ENCODE measurements around the gene GZMB. TPM values are rescaled to one million over a fixed set of nuclear protein-coding genes. Genes with fewer than 3 reads are reported as not detected.

GZMB gene
- total RNA-seq, 1 experiment from 2014 or later: not detected

DNA sequence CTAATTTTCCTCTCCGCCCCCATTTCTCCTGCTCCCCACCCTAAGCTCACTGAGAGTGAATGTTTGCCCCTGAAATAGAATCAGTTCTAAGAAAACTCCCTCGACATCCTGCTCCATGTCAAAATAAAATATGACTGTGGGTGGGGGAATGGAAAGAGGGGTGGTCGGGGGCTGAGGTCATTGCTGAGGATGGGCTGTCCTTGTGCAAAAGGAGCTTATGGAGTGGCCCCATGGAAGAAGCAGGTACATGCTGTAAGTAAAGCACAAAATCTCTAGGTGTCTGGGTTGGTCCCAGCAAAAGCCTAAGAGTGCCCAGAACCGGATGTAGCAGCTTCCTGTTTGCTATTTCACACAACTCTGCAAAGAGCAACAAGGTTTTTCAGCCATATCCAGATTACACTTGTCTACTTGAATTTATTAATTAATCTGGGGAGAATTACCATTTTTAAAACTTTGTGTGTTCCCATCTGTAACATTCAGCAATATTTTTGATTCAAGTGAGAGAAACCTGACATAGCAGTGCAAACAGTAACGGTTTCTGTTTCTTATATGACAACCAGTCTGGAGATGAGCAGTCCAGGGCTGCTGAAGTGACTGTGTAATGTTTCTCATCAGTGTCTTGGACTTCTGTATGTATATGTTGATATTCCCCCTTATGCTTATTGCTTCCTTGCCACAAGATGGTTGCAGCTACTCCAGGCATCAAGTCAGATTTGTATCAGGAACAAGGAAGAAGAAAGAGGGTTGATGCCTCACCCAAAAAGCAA lies 40.4 kb upstream of the GZMB start:
- DNase-seq (ENCODE audit: low spot score): no peak
- Histone ChIP-seq H3K4me3 (ENCODE audit: low read depth, low read length, poor library complexity, severe bottlenecking) (no peak overlapping the region), H3K4me1 (ENCODE audit: insufficient read depth, low read length, poor library complexity, severe bottlenecking) (no peaks in the 10 kb centered on the region), H3K27ac (ENCODE audit: low read depth, low read length, poor library complexity, severe bottlenecking) (no peak overlapping the region), H3K27me3 (replicated peaks; ENCODE audit: insufficient read depth, low read depth, low read length, poor library complexity) (peaks cover 51% of the 10 kb centered on the region), H3K36me3 (ENCODE audit: insufficient read depth, low read length, poor library complexity, severe bottlenecking) (no peaks in the 10 kb centered on the region), H3K9me3 (ENCODE audit: low read depth, low read length, poor library complexity, severe bottlenecking) (no peaks in the 10 kb centered on the region)
- no TSS peak for BruUV-seq (replicated peaks)
- no peak for TF ChIP-seq EZH2 (IDR thresholded peaks at IDR 0.05; ENCODE audit: borderline replicate concordance, low read depth, low read length, poor library complexity, severe bottlenecking)
- TF ChIP-seq, protein P1, sequence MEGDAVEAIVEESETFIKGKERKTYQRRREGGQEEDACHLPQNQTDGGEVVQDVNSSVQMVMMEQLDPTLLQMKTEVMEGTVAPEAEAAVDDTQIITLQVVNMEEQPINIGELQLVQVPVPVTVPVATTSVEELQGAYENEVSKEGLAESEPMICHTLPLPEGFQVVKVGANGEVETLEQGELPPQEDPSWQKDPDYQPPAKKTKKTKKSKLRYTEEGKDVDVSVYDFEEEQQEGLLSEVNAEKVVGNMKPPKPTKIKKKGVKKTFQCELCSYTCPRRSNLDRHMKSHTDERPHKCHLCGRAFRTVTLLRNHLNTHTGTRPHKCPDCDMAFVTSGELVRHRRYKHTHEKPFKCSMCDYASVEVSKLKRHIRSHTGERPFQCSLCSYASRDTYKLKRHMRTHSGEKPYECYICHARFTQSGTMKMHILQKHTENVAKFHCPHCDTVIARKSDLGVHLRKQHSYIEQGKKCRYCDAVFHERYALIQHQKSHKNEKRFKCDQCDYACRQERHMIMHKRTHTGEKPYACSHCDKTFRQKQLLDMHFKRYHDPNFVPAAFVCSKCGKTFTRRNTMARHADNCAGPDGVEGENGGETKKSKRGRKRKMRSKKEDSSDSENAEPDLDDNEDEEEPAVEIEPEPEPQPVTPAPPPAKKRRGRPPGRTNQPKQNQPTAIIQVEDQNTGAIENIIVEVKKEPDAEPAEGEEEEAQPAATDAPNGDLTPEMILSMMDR (conservative IDR thresholded peaks at IDR 0.05; ENCODE audit: low read depth, low read length): no peak
- intact Hi-C loops (cut with micrococcal nuclease; ENCODE audit: unreplicated experiment): no loop called here
- POLR2A ChIA-PET (ENCODE audit: low non-redundant PET): interaction anchor here (0.6 kb wide), 1 partner anchor 8 kb away, joined by 4 read pairs; no protein-coding TSS in a partner anchor
- CTCF ChIA-PET: no interaction called here

DNA sequence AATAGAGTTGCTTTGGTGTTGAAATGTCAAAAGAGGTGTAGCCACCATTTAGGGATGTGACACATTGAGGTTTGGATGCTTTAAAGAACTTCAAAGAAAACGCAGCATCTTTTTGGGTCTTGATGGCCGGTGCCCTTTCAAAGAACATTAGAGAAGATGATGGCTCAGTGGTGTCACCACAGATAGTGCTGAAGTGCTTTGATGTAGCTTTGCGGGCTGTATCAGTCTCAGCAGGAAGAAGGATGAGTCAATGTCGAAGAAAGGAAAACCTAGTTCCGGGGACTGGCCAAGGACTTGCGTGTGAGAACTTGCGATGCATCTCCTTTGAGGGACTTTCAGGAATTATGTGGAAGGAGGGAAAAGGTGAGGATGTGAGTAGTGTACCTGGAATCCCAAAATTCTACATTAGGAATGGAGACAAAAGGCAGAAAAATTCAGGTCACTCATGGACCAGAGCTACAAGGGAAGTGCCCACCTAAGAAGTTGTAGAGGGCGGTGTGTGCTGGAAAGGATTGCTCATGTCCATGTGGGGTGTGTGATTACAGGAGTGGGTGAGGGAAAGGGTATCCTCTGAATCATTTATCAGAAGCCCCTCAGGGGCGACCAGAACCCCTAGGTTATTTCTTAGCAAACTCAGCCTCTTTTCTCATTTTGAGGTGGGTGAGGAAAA lies 39.7 kb upstream of the GZMB start:
- ChIA-PET CTCF (no interaction called here), POLR2A (ENCODE audit: low non-redundant PET) (interaction anchor here (0.6 kb wide), 1 partner anchor 8 kb away, joined by 4 read pairs; no protein-coding TSS in a partner anchor)
- intact Hi-C loops (cut with micrococcal nuclease; ENCODE audit: unreplicated experiment): no loop called here
- Histone ChIP-seq H3K27ac (ENCODE audit: low read depth, low read length, poor library complexity, severe bottlenecking) (no peak overlapping the region), H3K9me3 (ENCODE audit: low read depth, low read length, poor library complexity, severe bottlenecking) (no peaks in the 10 kb centered on the region), H3K4me1 (ENCODE audit: insufficient read depth, low read length, poor library complexity, severe bottlenecking) (no peaks in the 10 kb centered on the region), H3K36me3 (ENCODE audit: insufficient read depth, low read length, poor library complexity, severe bottlenecking) (no peaks in the 10 kb centered on the region), H3K27me3 (replicated peaks; ENCODE audit: insufficient read depth, low read depth, low read length, poor library complexity) (peaks cover 51% of the 10 kb centered on the region), H3K4me3 (ENCODE audit: low read depth, low read length, poor library complexity, severe bottlenecking) (no peak overlapping the region)
- no peak for DNase-seq (ENCODE audit: low spot score)
- no TSS peak for BruUV-seq (replicated peaks)
- TF ChIP-seq, protein P1 (conservative IDR thresholded peaks at IDR 0.05; ENCODE audit: low read depth, low read length): no peak
- TF ChIP-seq EZH2 (IDR thresholded peaks at IDR 0.05; ENCODE audit: borderline replicate concordance, low read depth, low read length, poor library complexity, severe bottlenecking): no peak

DNA sequence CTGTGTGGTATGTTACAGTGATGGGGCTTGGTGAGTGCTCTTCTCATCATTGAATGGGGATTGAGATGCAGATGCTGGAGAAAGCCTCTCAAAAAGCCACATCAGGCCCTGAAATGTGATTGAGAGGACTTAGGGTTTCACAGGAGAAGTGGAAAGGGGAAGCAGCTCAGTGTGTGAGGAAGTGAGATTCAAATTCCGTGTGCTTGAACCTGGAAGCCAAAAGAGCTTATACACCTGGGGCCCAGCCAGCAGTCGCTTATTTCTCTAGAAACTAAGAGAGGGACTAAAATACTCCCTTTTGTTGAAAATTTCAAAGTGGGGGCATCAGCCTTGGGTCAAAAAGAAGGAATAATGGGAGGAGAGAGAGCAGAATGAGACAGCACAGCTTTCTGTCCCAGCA lies 39.1 kb upstream of the GZMB start:
- no peak overlapping the region for H3K4me3 ChIP-seq (ENCODE audit: low read depth, low read length, poor library complexity, severe bottlenecking)
- H3K27ac ChIP-seq (ENCODE audit: low read depth, low read length, poor library complexity, severe bottlenecking): no peak overlapping the region
- POLR2A ChIA-PET (ENCODE audit: low non-redundant PET): no interaction called here
- H3K9me3 ChIP-seq (ENCODE audit: low read depth, low read length, poor library complexity, severe bottlenecking): no peaks in the 10 kb centered on the region
- no peaks in the 10 kb centered on the region for H3K36me3 ChIP-seq (ENCODE audit: insufficient read depth, low read length, poor library complexity, severe bottlenecking)
- no peaks in the 10 kb centered on the region for H3K4me1 ChIP-seq (ENCODE audit: insufficient read depth, low read length, poor library complexity, severe bottlenecking)
- no peak for DNase-seq (ENCODE audit: low spot score)
- intact Hi-C loops (cut with micrococcal nuclease; ENCODE audit: unreplicated experiment): no loop called here
- BruUV-seq (replicated peaks): no TSS peak
- TF ChIP-seq, protein P1 (conservative IDR thresholded peaks at IDR 0.05; ENCODE audit: low read depth, low read length): no peak
- no peak for TF ChIP-seq EZH2 (IDR thresholded peaks at IDR 0.05; ENCODE audit: borderline replicate concordance, low read depth, low read length, poor library complexity, severe bottlenecking)
- CTCF ChIA-PET: no interaction called here
- peaks cover 48% of the 10 kb centered on the region for H3K27me3 ChIP-seq (replicated peaks; ENCODE audit: insufficient read depth, low read depth, low read length, poor library complexity)
